ENCODE results near the gene PDK2. TPM values are rescaled to one million over a fixed set of nuclear protein-coding genes. Genes with fewer than 3 reads are reported as not detected.

The PDK2 gene
- total and polyA plus RNA-seq, 9 of the 15 experiments (the other 6 are each of a cell fraction or from before 2014, with no cell fraction given), result 0.03 to 2.5 (median 1.4) TPM

DNA sequence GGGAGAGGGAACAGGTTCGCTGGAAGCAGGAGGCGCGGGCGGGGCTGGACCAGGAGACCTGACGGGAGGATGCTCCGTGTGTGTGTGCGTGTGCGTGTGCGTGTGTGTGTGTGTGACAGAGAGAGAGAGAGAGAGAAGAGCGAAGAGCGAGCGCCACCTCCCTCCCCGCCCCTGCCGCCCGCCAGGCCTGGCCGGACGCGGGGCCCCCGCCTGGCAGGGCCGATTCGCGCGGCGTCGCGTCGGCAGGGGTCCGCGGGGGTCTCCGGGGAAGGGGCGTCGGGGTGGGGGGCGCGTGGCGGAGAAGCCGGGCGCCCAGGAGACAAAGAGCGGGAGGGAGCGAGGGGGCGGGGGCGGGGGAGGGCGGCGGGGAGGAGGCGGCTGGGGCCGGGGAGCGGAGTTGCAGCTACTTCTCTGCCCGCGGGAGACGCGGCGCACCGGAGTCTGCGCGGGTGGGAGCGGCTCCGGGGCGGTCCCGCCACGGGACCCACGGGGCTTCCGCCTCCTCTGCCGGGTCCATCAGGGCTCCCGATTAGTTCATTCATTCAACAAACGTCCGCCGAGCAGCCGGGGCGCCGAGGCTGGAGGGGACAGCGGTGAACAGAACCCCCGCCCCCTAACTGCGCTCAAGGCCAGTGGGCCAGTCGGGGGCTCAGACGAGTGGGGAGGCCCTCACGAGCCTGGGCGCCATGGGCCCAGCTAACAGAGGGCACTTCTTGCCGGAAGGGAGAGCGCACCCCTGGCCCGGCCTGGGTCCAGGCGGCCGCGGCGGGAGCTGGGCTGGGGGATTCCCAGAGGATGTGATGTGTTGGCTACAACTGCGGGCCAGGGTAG, 34.8 kb downstream of the PDK2 start, which contains the start of gene SAMD14 (continued):
- no peak for TF ChIP-seq E2F1 (CRISPR knock-in tag; IDR thresholded peaks at IDR 0.05)
- TF ChIP-seq MAZ (CRISPR knock-in tag; conservative IDR thresholded peaks at IDR 0.05 in 1 of 2, IDR thresholded peaks at IDR 0.05 in 1 of 2), result 0 out of 4 replicates have a peak, but pooled peaks of 1 of the 2 experiments have one; percentile 1
- TF ChIP-seq, protein P1, sequence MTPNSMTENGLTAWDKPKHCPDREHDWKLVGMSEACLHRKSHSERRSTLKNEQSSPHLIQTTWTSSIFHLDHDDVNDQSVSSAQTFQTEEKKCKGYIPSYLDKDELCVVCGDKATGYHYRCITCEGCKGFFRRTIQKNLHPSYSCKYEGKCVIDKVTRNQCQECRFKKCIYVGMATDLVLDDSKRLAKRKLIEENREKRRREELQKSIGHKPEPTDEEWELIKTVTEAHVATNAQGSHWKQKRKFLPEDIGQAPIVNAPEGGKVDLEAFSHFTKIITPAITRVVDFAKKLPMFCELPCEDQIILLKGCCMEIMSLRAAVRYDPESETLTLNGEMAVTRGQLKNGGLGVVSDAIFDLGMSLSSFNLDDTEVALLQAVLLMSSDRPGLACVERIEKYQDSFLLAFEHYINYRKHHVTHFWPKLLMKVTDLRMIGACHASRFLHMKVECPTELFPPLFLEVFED (CRISPR knock-in tag; conservative IDR thresholded peaks at IDR 0.05), result no peak
- no peak for TF ChIP-seq MCM2 (IDR thresholded peaks at IDR 0.05; ENCODE audit: low read depth)
- TF ChIP-seq, protein P2, sequence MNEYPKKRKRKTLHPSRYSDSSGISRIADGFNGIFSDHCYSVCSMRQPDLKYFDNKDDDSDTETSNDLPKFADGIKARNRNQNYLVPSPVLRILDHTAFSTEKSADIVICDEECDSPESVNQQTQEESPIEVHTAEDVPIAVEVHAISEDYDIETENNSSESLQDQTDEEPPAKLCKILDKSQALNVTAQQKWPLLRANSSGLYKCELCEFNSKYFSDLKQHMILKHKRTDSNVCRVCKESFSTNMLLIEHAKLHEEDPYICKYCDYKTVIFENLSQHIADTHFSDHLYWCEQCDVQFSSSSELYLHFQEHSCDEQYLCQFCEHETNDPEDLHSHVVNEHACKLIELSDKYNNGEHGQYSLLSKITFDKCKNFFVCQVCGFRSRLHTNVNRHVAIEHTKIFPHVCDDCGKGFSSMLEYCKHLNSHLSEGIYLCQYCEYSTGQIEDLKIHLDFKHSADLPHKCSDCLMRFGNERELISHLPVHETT (CRISPR knock-in tag; conservative IDR thresholded peaks at IDR 0.05 in 1 of 2, IDR thresholded peaks at IDR 0.05 in 1 of 2), result no peak
- no peak for TF ChIP-seq PATZ1 (CRISPR knock-in tag; IDR thresholded peaks at IDR 0.05; ENCODE audit: borderline replicate concordance)

Measured in K562 (cell line).